ENCODE measurements around the gene C19orf81. TPM values are rescaled to one million over a fixed set of nuclear protein-coding genes. Genes with fewer than 3 reads are reported as not detected.

The C19orf81 gene
- total RNA-seq, 2 donors from 2014 or later: 4.3 to 33.2 TPM

GRCh38 chr19:50661023-50661422, 11.8 kb downstream of the C19orf81 start:
- H3K36me3 ChIP-seq: no peaks in the 10 kb centered on the region
- H3K27ac ChIP-seq: no peak overlapping the region
- no peaks in the 10 kb centered on the region for H3K4me1 ChIP-seq (replicated peaks)
- DNase-seq (ENCODE audit: low spot score): no peak
- intact Hi-C loops (cut with DNase I): no loop called here
- no peak for TF ChIP-seq POLR2A (IDR thresholded peaks at IDR 0.05)
- no peak for TF ChIP-seq POLR2AphosphoS5 (IDR thresholded peaks at IDR 0.05)
- TF ChIP-seq CTCF (IDR thresholded peaks at IDR 0.05): no peak
- H3K27me3 ChIP-seq (replicated peaks; ENCODE audit: insufficient read depth): no peaks in the 10 kb centered on the region
- 70% methylated on average over 10 of the region's 10 CpGs for WGBS
- no peak overlapping the region for H3K4me3 ChIP-seq
- H3K9me3 ChIP-seq: no peaks in the 10 kb centered on the region

- intact Hi-C loops (cut with DNase I): no loop called here
- Histone ChIP-seq H3K27me3 (replicated peaks; ENCODE audit: insufficient read depth) (peaks cover 10% of the 10 kb centered on the region), H3K36me3 (no peaks in the 10 kb centered on the region), H3K4me3 (no peak overlapping the region), H3K27ac (no peak overlapping the region), H3K9me3 (no peaks in the 10 kb centered on the region), H3K4me1 (replicated peaks) (no peaks in the 10 kb centered on the region)
- no peak for DNase-seq (ENCODE audit: low spot score)
- WGBS: 73% methylated on average over 49 of the region's 49 CpGs
- TF ChIP-seq POLR2AphosphoS5 (IDR thresholded peaks at IDR 0.05) (no peak), POLR2A (IDR thresholded peaks at IDR 0.05) (no peak), CTCF (IDR thresholded peaks at IDR 0.05) (no peak)
Observed at GRCh38 chr19:50661766-50662650, 12.8 kb downstream of the C19orf81 start.

GRCh38 chr19:50662651-50663481, 13.6 kb downstream of the C19orf81 start:
- Histone ChIP-seq H3K27ac (no peak overlapping the region), H3K27me3 (replicated peaks; ENCODE audit: insufficient read depth) (peaks cover 14% of the 10 kb centered on the region), H3K36me3 (no peaks in the 10 kb centered on the region), H3K9me3 (no peaks in the 10 kb centered on the region), H3K4me3 (no peak overlapping the region), H3K4me1 (replicated peaks) (no peaks in the 10 kb centered on the region)
- DNase-seq (ENCODE audit: low spot score): no peak
- TF ChIP-seq POLR2A (IDR thresholded peaks at IDR 0.05) (no peak), CTCF (IDR thresholded peaks at IDR 0.05) (no peak), POLR2AphosphoS5 (IDR thresholded peaks at IDR 0.05) (no peak)
- intact Hi-C loops (cut with DNase I): no loop called here
- 58% methylated on average over 16 of the region's 16 CpGs for WGBS

GRCh38 chr19:50663482-50663790, 14.2 kb downstream of the C19orf81 start:
- WGBS: 96% methylated on average over 1 of the region's 1 CpG
- Histone ChIP-seq H3K4me3 (no peak overlapping the region), H3K4me1 (replicated peaks) (no peaks in the 10 kb centered on the region), H3K36me3 (no peaks in the 10 kb centered on the region), H3K9me3 (no peaks in the 10 kb centered on the region), H3K27me3 (replicated peaks; ENCODE audit: insufficient read depth) (peaks cover 14% of the 10 kb centered on the region), H3K27ac (no peak overlapping the region)
- TF ChIP-seq CTCF (IDR thresholded peaks at IDR 0.05) (no peak), POLR2A (IDR thresholded peaks at IDR 0.05) (no peak), POLR2AphosphoS5 (IDR thresholded peaks at IDR 0.05) (no peak)
- DNase-seq (ENCODE audit: low spot score): no peak
- intact Hi-C loops (cut with DNase I): no loop called here

All from prostate gland (tissue), 2 donors.